Thoracic aorta (tissue), 2 donors: ENCODE results near the gene AKNA. TPM values are rescaled to one million over a fixed set of nuclear protein-coding genes. Genes with fewer than 3 reads are reported as not detected.

Experiments
- ATAC-seq: fragments of 150-250 bp; one replicate; pipeline ENCODE4 v1.8.0; 2017; ENCODE audit warnings: low read depth; ENCODE audit not compliant: insufficient number of reproducible peaks, low FRiP score
- DNase-seq: peaks from one replicate; pipeline ENCODE4 v3.0.0-alpha.2; 2020; ENCODE audit warnings: low spot score
- H3K27ac ChIP-seq, 2 donors: fragments of 200-600 bp; sonication (generic); 1 replicate in 1 of 2; 2 replicates in 1 of 2; pipeline ENCODE4 v1.5.1; 2016; ENCODE audit warnings: mild to moderate bottlenecking in 2 of 2, moderate library complexity in 2 of 2
- H3K27me3 ChIP-seq: fragments of 200-600 bp; sonication (generic); replicated peaks from 2 replicates; pipeline ENCODE4 v1.6.0; 2016; ENCODE audit warnings: mild to moderate bottlenecking; ENCODE audit not compliant: insufficient read depth
- H3K36me3 ChIP-seq: fragments of 200-600 bp; sonication (generic); one replicate; pipeline ENCODE4 v1.5.1; 2016
- H3K4me1 ChIP-seq, 2 donors: fragments of 200-600 bp; sonication (generic); 1 replicate in 1 of 2; 2 replicates in 1 of 2; pipeline versions ENCODE4 v1.5.1 to v1.6.0; 2016; ENCODE audit warnings: low read depth in 2 of 2, mild to moderate bottlenecking in 1 of 2; ENCODE audit not compliant: control insufficient read depth in 1 of 2
- H3K4me3 ChIP-seq: fragments of 200-600 bp; sonication (generic); 2 replicates; pipeline ENCODE4 v1.5.1; 2016; ENCODE audit warnings: mild to moderate bottlenecking
- H3K9me3 ChIP-seq: fragments of 200-600 bp; sonication (generic); 2 replicates; pipeline ENCODE4 v1.5.1; 2016
- CTCF ChIP-seq: fragments of 200-600 bp; sonication (generic); IDR thresholded peaks from one replicate; pipeline ENCODE4 v1.5.1; 2019; ENCODE audit warnings: antibody characterized with exemption
- total RNA-seq, 2 donors: library from RNA; depleted of rRNA; stranded (reverse); fragments of >200 nt; gene quantifications; one replicate each; pipeline versions ENCODE4 v1.1.0 to v1.2.3, GENCODE V29; 2016

Gene AKNA
- total RNA-seq, 2 donors from 2014 or later = 34.8 to 68.5 TPM

- no peak for ATAC-seq
- Histone ChIP-seq H3K9me3 (no peaks in the 10 kb centered on the region), H3K36me3 (peaks cover 70% of the 10 kb centered on the region), H3K27me3 (no peaks in the 10 kb centered on the region), H3K4me3 (no peak overlapping the region), H3K4me1 (no peaks in the 10 kb centered on the region), H3K27ac (no peak overlapping the region)
- no peak for DNase-seq
- TF ChIP-seq CTCF = peak; percentile 83
Measured at GRCh38 chr9:114339130-114339908, 48.5 kb downstream of the AKNA start.

GRCh38 chr9:114338187-114338586, 49.6 kb downstream of the AKNA start:
- Histone ChIP-seq H3K27me3 (no peaks in the 10 kb centered on the region), H3K36me3 (peaks cover 61% of the 10 kb centered on the region), H3K9me3 (no peaks in the 10 kb centered on the region), H3K27ac (no peak overlapping the region), H3K4me1 (no peaks in the 10 kb centered on the region), H3K4me3 (no peak overlapping the region)
- DNase-seq (no peak), ATAC-seq (no peak)
- no peak for TF ChIP-seq CTCF

- no peak overlapping the region for H3K4me3 ChIP-seq
- no peak for TF ChIP-seq CTCF
- no peak for ATAC-seq
- H3K9me3 ChIP-seq = no peaks in the 10 kb centered on the region
- no peak overlapping the region for H3K27ac ChIP-seq
- H3K4me1 ChIP-seq = no peaks in the 10 kb centered on the region
- peaks cover 53% of the 10 kb centered on the region for H3K36me3 ChIP-seq
- no peaks in the 10 kb centered on the region for H3K27me3 ChIP-seq
- DNase-seq = no peak
Measured at GRCh38 chr9:114336699-114337395, 50.9 kb downstream of the AKNA start.

GRCh38 chr9:114336157-114336556, 51.6 kb downstream of the AKNA start:
- Histone ChIP-seq H3K27ac (no peak overlapping the region), H3K27me3 (no peaks in the 10 kb centered on the region), H3K4me1 (no peaks in the 10 kb centered on the region), H3K9me3 (no peaks in the 10 kb centered on the region), H3K4me3 (no peak overlapping the region), H3K36me3 (peaks cover 46% of the 10 kb centered on the region)
- ATAC-seq (no peak), DNase-seq (no peak)
- no peak for TF ChIP-seq CTCF

GRCh38 chr9:114335745-114336144, 52.0 kb downstream of the AKNA start:
- DNase-seq (no peak), ATAC-seq (no peak)
- TF ChIP-seq CTCF = no peak
- Histone ChIP-seq H3K4me1 (no peaks in the 10 kb centered on the region), H3K9me3 (no peaks in the 10 kb centered on the region), H3K4me3 (no peak overlapping the region), H3K36me3 (peaks cover 42% of the 10 kb centered on the region), H3K27ac (no peak overlapping the region), H3K27me3 (no peaks in the 10 kb centered on the region)
